ENCODE measurements around the gene ASB1. TPM values are rescaled to one million over a fixed set of nuclear protein-coding genes. Genes with fewer than 3 reads are reported as not detected.

Gene ASB1
- total and polyA plus RNA-seq, 2 donors (not counting 1 experiment from before 2014, with no cell fraction given), result 31.9 to 50.7 TPM

GRCh38 chr2:238378230-238379095, 48.3 kb upstream of the ASB1 start:
- Histone ChIP-seq H3K4me1 (ENCODE audit: control insufficient read depth in 2 of 2, insufficient read depth in 2 of 2, low read length in 2 of 2) (peaks cover 9% of the 10 kb centered on the region in 2 donors), H3K36me3 (replicated peaks in 1 of 2; ENCODE audit: control extremely low read depth in 1 of 2, control insufficient read depth in 1 of 2, extremely low read depth in 1 of 2, insufficient read depth in 2 of 2, low read length in 1 of 2) (no peaks in the 10 kb centered on the region), H3K4me2 (replicated peaks; ENCODE audit: low read depth, low read length, poor library complexity, severe bottlenecking) (no peak overlapping the region), H3K9me3 (ENCODE audit: control extremely low read depth in 1 of 3, control insufficient read depth in 2 of 3, insufficient read depth in 1 of 3, low read length in 2 of 3) (peaks cover 0 to 9% (median 0%) of the 10 kb centered on the region in 3 donors), H3K79me2 (ENCODE audit: control insufficient read depth, insufficient read depth, low read length) (no peaks in the 10 kb centered on the region), H2AFZ (ENCODE audit: insufficient read depth, low read depth, low read length, poor library complexity, severe bottlenecking) (no peak overlapping the region), H3K9ac (ENCODE audit: low read length) (no peak overlapping the region), H3K27ac (ENCODE audit: low read length in 2 of 2) (no peak overlapping the region), H4K20me1 (ENCODE audit: control insufficient read depth, insufficient read depth, low read length, poor library complexity, severe bottlenecking) (no peaks in the 10 kb centered on the region), H3K4me3 (ENCODE audit: control extremely low read depth in 1 of 5, extremely low read depth in 1 of 5, insufficient read depth in 1 of 5, low read depth in 2 of 5, low read length in 4 of 5) (no peak overlapping the region), H3K27me3 (replicated peaks in 1 of 4; ENCODE audit: control extremely low read depth in 1 of 4, control insufficient read depth in 3 of 4, insufficient read depth in 4 of 4, low read length in 3 of 4) (no peaks in the 10 kb centered on the region)
- H3K27me3 Mint-ChIP-seq, result no peaks in the 10 kb centered on the region
- no peak overlapping the region for H3K4me3 Mint-ChIP-seq
- ATAC-seq (ENCODE audit: low read depth), result no peak
- DNase-seq, result no peak
- ChIA-PET POLR2A (no interaction called here), CTCF (no interaction called here)
- H3K4me1 Mint-ChIP-seq, result peaks cover 9% of the 10 kb centered on the region
- H3K27ac Mint-ChIP-seq, result no peak overlapping the region
- no peak for TF ChIP-seq EZH2 (IDR thresholded peaks at IDR 0.05; ENCODE audit: borderline replicate concordance, insufficient read depth, low read depth, low read length, poor library complexity, severe bottlenecking)
- no peak for TF ChIP-seq CTCF (IDR thresholded peaks at IDR 0.05)
- intact Hi-C loops (cut with micrococcal nuclease), result no loop called here
- H3K9me3 Mint-ChIP-seq (ENCODE audit: insufficient read depth), result no peaks in the 10 kb centered on the region
- 100% methylated on average over 6 of the region's 11 CpGs for WGBS (ENCODE audit: insufficient coverage)

GRCh38 chr2:238379096-238379810, 47.5 kb upstream of the ASB1 start:
- H4K20me1 ChIP-seq (ENCODE audit: control insufficient read depth, insufficient read depth, low read length, poor library complexity, severe bottlenecking), result no peaks in the 10 kb centered on the region
- H3K36me3 ChIP-seq (replicated peaks in 1 of 2; ENCODE audit: control extremely low read depth in 1 of 2, control insufficient read depth in 1 of 2, extremely low read depth in 1 of 2, insufficient read depth in 2 of 2, low read length in 1 of 2), result no peaks in the 10 kb centered on the region
- no peaks in the 10 kb centered on the region for H3K79me2 ChIP-seq (ENCODE audit: control insufficient read depth, insufficient read depth, low read length)
- TF ChIP-seq CTCF (IDR thresholded peaks at IDR 0.05), result no peak
- TF ChIP-seq EZH2 (IDR thresholded peaks at IDR 0.05; ENCODE audit: borderline replicate concordance, insufficient read depth, low read depth, low read length, poor library complexity, severe bottlenecking), result no peak
- no peak overlapping the region for H3K4me2 ChIP-seq (replicated peaks; ENCODE audit: low read depth, low read length, poor library complexity, severe bottlenecking)
- H3K27ac ChIP-seq (ENCODE audit: low read length in 2 of 2), result no peak overlapping the region
- intact Hi-C loops (cut with micrococcal nuclease), result no loop called here
- ChIA-PET CTCF (interaction anchor here (1.4 kb wide), 1 partner anchor 8 kb away, joined by 4 read pairs; no protein-coding TSS in a partner anchor), POLR2A (no interaction called here)
- Mint-ChIP-seq H3K4me3 (no peak overlapping the region), H3K27me3 (no peaks in the 10 kb centered on the region), H3K4me1 (peaks cover 11% of the 10 kb centered on the region), H3K27ac (no peak overlapping the region), H3K9me3 (ENCODE audit: insufficient read depth) (no peaks in the 10 kb centered on the region)
- no peak overlapping the region for H3K4me3 ChIP-seq (ENCODE audit: control extremely low read depth in 1 of 5, extremely low read depth in 1 of 5, insufficient read depth in 1 of 5, low read depth in 2 of 5, low read length in 4 of 5)
- peaks cover 0 to 9% (median 0%) of the 10 kb centered on the region in 3 donors for H3K9me3 ChIP-seq (ENCODE audit: control extremely low read depth in 1 of 3, control insufficient read depth in 2 of 3, insufficient read depth in 1 of 3, low read length in 2 of 3)
- WGBS (ENCODE audit: insufficient coverage), result 66% methylated on average over 9 of the region's 15 CpGs
- no peak overlapping the region for H3K9ac ChIP-seq (ENCODE audit: low read length)
- no peak for ATAC-seq (ENCODE audit: low read depth)
- peaks cover 9% of the 10 kb centered on the region in 2 donors for H3K4me1 ChIP-seq (ENCODE audit: control insufficient read depth in 2 of 2, insufficient read depth in 2 of 2, low read length in 2 of 2)
- no peaks in the 10 kb centered on the region for H3K27me3 ChIP-seq (replicated peaks in 1 of 4; ENCODE audit: control extremely low read depth in 1 of 4, control insufficient read depth in 3 of 4, insufficient read depth in 4 of 4, low read length in 3 of 4)
- DNase-seq, result no peak
- H2AFZ ChIP-seq (ENCODE audit: insufficient read depth, low read depth, low read length, poor library complexity, severe bottlenecking), result no peak overlapping the region

All from B cell (primary cell).